Measurements from ENCODE around the gene GFER. TPM values are rescaled to one million over a fixed set of nuclear protein-coding genes. Genes with fewer than 3 reads are reported as not detected.

The GFER gene
- total RNA-seq, 1 experiment from 2014 or later = 58.5 TPM

- TF ChIP-seq ATF6 (CRISPR knock-in tag; IDR thresholded peaks at IDR 0.05) (no peak), MYBL2 (CRISPR knock-in tag; IDR thresholded peaks at IDR 0.05) (peak; percentile 45; the same call in 1 of the 2 replicates), ZNF263 (CRISPR knock-in tag; IDR thresholded peaks at IDR 0.05; ENCODE audit: low read depth) (0 out of 2 replicates have a peak, but pooled peaks have one; percentile 16), MAX (CRISPR knock-in tag; IDR thresholded peaks at IDR 0.05) (peak; percentile 93), PRDM15 (CRISPR knock-in tag; IDR thresholded peaks at IDR 0.05) (no peak), TEAD4 (CRISPR knock-in tag; IDR thresholded peaks at IDR 0.05) (0 out of 2 replicates have a peak, but pooled peaks have one; percentile 44), SMAD4 (CRISPR knock-in tag; IDR thresholded peaks at IDR 0.05) (peak; percentile 75; the same call in 1 of the 2 replicates), E2F5 (CRISPR knock-in tag; IDR thresholded peaks at IDR 0.05) (peak; percentile 94), ATF1 (CRISPR knock-in tag; IDR thresholded peaks at IDR 0.05) (peak; percentile 100; the same call in 1 of the 2 replicates), TP53 (CRISPR knock-in tag; IDR thresholded peaks at IDR 0.05) (peak; percentile 90), CREB1 (CRISPR knock-in tag; IDR thresholded peaks at IDR 0.05) (peak; percentile 99), FOXP1 (CRISPR knock-in tag; IDR thresholded peaks at IDR 0.05; ENCODE audit: borderline replicate concordance) (peak; percentile 89), RORB (CRISPR knock-in tag; IDR thresholded peaks at IDR 0.05) (no peak), ELF4 (CRISPR knock-in tag; IDR thresholded peaks at IDR 0.05; ENCODE audit: low read depth) (no peak), ZNF512 (CRISPR knock-in tag; IDR thresholded peaks at IDR 0.05; ENCODE audit: borderline replicate concordance) (no peak), SP1 (CRISPR knock-in tag; conservative IDR thresholded peaks at IDR 0.05) (peak; percentile 99), IRF1 (CRISPR knock-in tag; IDR thresholded peaks at IDR 0.05) (0 out of 2 replicates have a peak, but pooled peaks have one; percentile 36), SOX15 (CRISPR knock-in tag; IDR thresholded peaks at IDR 0.05) (no peak), USF2 (CRISPR knock-in tag; IDR thresholded peaks at IDR 0.05) (peak; percentile 68), AR (CRISPR knock-in tag; IDR thresholded peaks at IDR 0.05) (no peak), ATF2 (CRISPR knock-in tag; IDR thresholded peaks at IDR 0.05; ENCODE audit: borderline replicate concordance, low read depth) (0 out of 2 replicates have a peak, but pooled peaks have one; percentile 12), NFE2L1 (CRISPR knock-in tag; IDR thresholded peaks at IDR 0.05) (peak; percentile 34; the same call in 1 of the 2 replicates)
These were observed 12.1 kb upstream of the GFER start, which contains the start of gene TBL3 (continued) for GRCh38 chr16:1971796-1972489.
